CD14-positive monocyte (primary cell): Measurements from ENCODE around the gene ITGA6. TPM values are rescaled to one million over a fixed set of nuclear protein-coding genes. Genes with fewer than 3 reads are reported as not detected.

ENCODE experiments used
- DNase-seq, 3 donors: peaks; one replicate each; pipeline ENCODE4 v3.0.0-alpha.2; 2011 to 2022
- H2AFZ ChIP-seq: 2 replicates; pipeline ENCODE4 v1.6.0; 2012; ENCODE audit warnings: mild to moderate bottlenecking, low read depth, low read length, inconsistent platforms; ENCODE audit not compliant: insufficient read depth, poor library complexity, severe bottlenecking
- H3K27ac ChIP-seq, 2 donors: 1 replicate in 1 of 2; 2 replicates in 1 of 2; pipeline ENCODE4 v1.5.1; 2012 to 2013; ENCODE audit warnings: low read length in 2 of 2, control low read depth in 1 of 2, inconsistent platforms in 1 of 2, low read depth in 1 of 2, mild to moderate bottlenecking in 1 of 2
- H3K27me3 ChIP-seq, 2 donors: one replicate each; pipeline versions ENCODE4 v1.6.0 to v1.6.1; 2011 to 2013; ENCODE audit warnings: low read length in 2 of 2; ENCODE audit not compliant: control insufficient read depth in 2 of 2, insufficient read depth in 2 of 2
- H3K36me3 ChIP-seq, 2 donors: replicated peaks in 1 of 2; 1 replicate in 1 of 2; 2 replicates in 1 of 2; pipeline versions ENCODE4 v1.5.1 to v1.6.1; 2012 to 2013; ENCODE audit warnings: low read length in 2 of 2, control low read depth in 1 of 2, inconsistent platforms in 1 of 2, mild to moderate bottlenecking in 1 of 2; ENCODE audit not compliant: insufficient read depth in 2 of 2, control insufficient read depth in 1 of 2
- H3K4me1 ChIP-seq, 2 donors: 1 replicate in 1 of 2; 2 replicates in 1 of 2; pipeline versions ENCODE4 v1.5.1 to v1.6.1; 2012 to 2013; ENCODE audit warnings: low read length in 2 of 2, control low read depth in 1 of 2, inconsistent platforms in 1 of 2, mild to moderate bottlenecking in 1 of 2, moderate library complexity in 1 of 2; ENCODE audit not compliant: insufficient read depth in 2 of 2, control insufficient read depth in 1 of 2
- H3K4me2 ChIP-seq: replicated peaks from 2 replicates; pipeline ENCODE3; 2012; ENCODE audit warnings: low read length, moderate library complexity, mild to moderate bottlenecking; ENCODE audit not compliant: poor library complexity, severe bottlenecking; ENCODE audit errors: extremely low read depth
- H3K4me3 ChIP-seq, 3 experiments: fragments of 200-600 bp in 1 of 3; sonication (generic) in 1 of 3; replicated peaks in 1 of 3; 1 replicate in 2 of 3; 2 replicates in 1 of 3; pipeline ENCODE4 v1.5.1; 2011 to 2013; ENCODE audit warnings: low read length in 3 of 3, mild to moderate bottlenecking in 3 of 3, control low read depth in 2 of 3, low read depth in 2 of 3, inconsistent platforms in 1 of 3, moderate library complexity in 1 of 3
- H3K79me2 ChIP-seq: 2 replicates; pipeline ENCODE4 v1.6.0; 2012; ENCODE audit warnings: mild to moderate bottlenecking, control low read depth, inconsistent platforms, low read length, moderate library complexity; ENCODE audit not compliant: insufficient read depth
- H3K9ac ChIP-seq: 2 replicates; pipeline ENCODE4 v1.6.0; 2017; ENCODE audit warnings: low read length, mild to moderate bottlenecking; ENCODE audit not compliant: insufficient read depth, poor library complexity, severe bottlenecking
- H3K9me3 ChIP-seq, 2 donors: replicated peaks in 1 of 2; 1 replicate in 1 of 2; 2 replicates in 1 of 2; pipeline versions ENCODE4 v1.5.1 to v1.6.1; 2012 to 2013; ENCODE audit warnings: low read length in 2 of 2, control low read depth in 1 of 2; ENCODE audit not compliant: control insufficient read depth in 1 of 2, insufficient read depth in 1 of 2
- H4K20me1 ChIP-seq: 2 replicates; pipeline ENCODE4 v1.6.0; 2012; ENCODE audit warnings: mild to moderate bottlenecking, low read length, control low read depth, moderate library complexity; ENCODE audit not compliant: insufficient read depth
- H3K27ac Mint-ChIP-seq, 7 donors: one replicate each; pipeline ENCODE4 v1.8.0; 2020; ENCODE audit warnings: mild to moderate bottlenecking in 7 of 7, mixed read lengths in 7 of 7, moderate library complexity in 6 of 7, inconsistent platforms in 2 of 7
- H3K27me3 Mint-ChIP-seq, 3 donors: one replicate each; pipeline ENCODE4 v1.8.0; 2021 to 2022; ENCODE audit warnings: low read depth in 3 of 3, mild to moderate bottlenecking in 3 of 3, mixed read lengths in 3 of 3, moderate library complexity in 3 of 3, inconsistent platforms in 1 of 3
- H3K36me3 Mint-ChIP-seq, 2 donors: one replicate each; pipeline ENCODE4 v1.8.0; 2020; ENCODE audit warnings: mixed read lengths in 2 of 2, inconsistent platforms in 1 of 2, mild to moderate bottlenecking in 1 of 2
- H3K4me1 Mint-ChIP-seq: one replicate; pipeline ENCODE4 v1.8.0; 2020; ENCODE audit warnings: mild to moderate bottlenecking, mixed read lengths
- H3K4me3 Mint-ChIP-seq, 2 donors: one replicate each; pipeline ENCODE4 v1.8.0; 2020; ENCODE audit warnings: mild to moderate bottlenecking in 2 of 2, mixed read lengths in 2 of 2, moderate library complexity in 1 of 2
- H3K9me3 Mint-ChIP-seq, 7 donors: one replicate each; pipeline ENCODE4 v1.8.0; 2020 to 2022; ENCODE audit warnings: mixed read lengths in 7 of 7, mild to moderate bottlenecking in 6 of 7, moderate library complexity in 6 of 7, inconsistent platforms in 2 of 7
- WGBS: methylation state at CpG from one replicate; pipeline ENCODE4 v1.1.5; 2013; ENCODE audit warnings: missing lambda C conversion rate; ENCODE audit not compliant: insufficient coverage; 5-methylcytosine and 5-hydroxymethylcytosine counted together
- intact Hi-C, 2 donors: fragments of 100-400 bp; cut with micrococcal nuclease; formaldehyde crosslinking; loops; one replicate each; pipeline versions ENCODE4 v1.15.0 to v1.15.1; 2023
- polyA plus RNA-seq, 3 donors: library from polyadenylated mRNA; depleted of rRNA in 1 of 3; unstranded in 2 of 3; stranded (reverse) in 1 of 3; fragments of 300-500 nt in 2 of 3; fragments of >200 nt in 1 of 3; fragmentation: Illumina TruSeq in 2 of 3; gene quantifications; 1 replicate in 2 of 3; 2 replicates in 1 of 3; pipeline ENCODE4 v1.2.3, GENCODE V29; 2012 to 2021
- TF ChIP-seq, protein P1 (sequence below): fragments of 200-600 bp; IDR thresholded peaks from one replicate; pipeline ENCODE4 v1.8.0; 2022; ENCODE audit warnings: antibody characterized with exemption, mild to moderate bottlenecking

Gene ITGA6
- polyA plus RNA-seq, 3 donors = 0.01 to 0.36 (median 0.20) TPM

DNA sequence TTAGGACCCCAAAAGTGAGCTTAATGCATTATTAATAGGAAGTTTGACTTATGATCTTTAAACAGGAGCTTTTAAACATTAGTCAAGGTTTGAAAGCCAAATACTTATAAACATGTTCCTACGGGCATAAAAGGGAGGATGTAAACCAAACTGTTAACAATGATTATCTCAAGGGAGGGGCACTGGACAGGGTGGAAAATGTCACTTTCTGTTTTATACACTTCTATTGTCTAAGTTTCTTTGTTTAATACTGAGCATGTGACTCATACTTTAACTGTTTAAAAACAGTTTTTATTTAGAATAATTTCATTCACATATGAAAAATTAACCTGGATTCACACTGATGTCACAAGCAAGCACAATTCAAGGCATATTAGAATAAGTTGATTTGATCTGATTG, 18.3 kb upstream of the ITGA6 start:
- H3K9me3 Mint-ChIP-seq = no peaks in the 10 kb centered on the region
- H3K4me1 Mint-ChIP-seq = no peaks in the 10 kb centered on the region
- H3K27me3 Mint-ChIP-seq = peaks cover 2 to 5% (median 3%) of the 10 kb centered on the region in 3 donors
- Histone ChIP-seq H4K20me1 (no peaks in the 10 kb centered on the region), H2AFZ (no peak overlapping the region), H3K27ac (no peak overlapping the region), H3K4me3 (no peak overlapping the region), H3K9me3 (no peaks in the 10 kb centered on the region), H3K4me2 (no peak overlapping the region), H3K27me3 (no peaks in the 10 kb centered on the region), H3K79me2 (no peaks in the 10 kb centered on the region), H3K4me1 (no peaks in the 10 kb centered on the region), H3K36me3 (no peaks in the 10 kb centered on the region), H3K9ac (no peak overlapping the region)
- TF ChIP-seq, protein P1, sequence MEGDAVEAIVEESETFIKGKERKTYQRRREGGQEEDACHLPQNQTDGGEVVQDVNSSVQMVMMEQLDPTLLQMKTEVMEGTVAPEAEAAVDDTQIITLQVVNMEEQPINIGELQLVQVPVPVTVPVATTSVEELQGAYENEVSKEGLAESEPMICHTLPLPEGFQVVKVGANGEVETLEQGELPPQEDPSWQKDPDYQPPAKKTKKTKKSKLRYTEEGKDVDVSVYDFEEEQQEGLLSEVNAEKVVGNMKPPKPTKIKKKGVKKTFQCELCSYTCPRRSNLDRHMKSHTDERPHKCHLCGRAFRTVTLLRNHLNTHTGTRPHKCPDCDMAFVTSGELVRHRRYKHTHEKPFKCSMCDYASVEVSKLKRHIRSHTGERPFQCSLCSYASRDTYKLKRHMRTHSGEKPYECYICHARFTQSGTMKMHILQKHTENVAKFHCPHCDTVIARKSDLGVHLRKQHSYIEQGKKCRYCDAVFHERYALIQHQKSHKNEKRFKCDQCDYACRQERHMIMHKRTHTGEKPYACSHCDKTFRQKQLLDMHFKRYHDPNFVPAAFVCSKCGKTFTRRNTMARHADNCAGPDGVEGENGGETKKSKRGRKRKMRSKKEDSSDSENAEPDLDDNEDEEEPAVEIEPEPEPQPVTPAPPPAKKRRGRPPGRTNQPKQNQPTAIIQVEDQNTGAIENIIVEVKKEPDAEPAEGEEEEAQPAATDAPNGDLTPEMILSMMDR = no peak
- WGBS = no CpG with 5 or more reads among the region's 1 CpG
- no peaks in the 10 kb centered on the region for H3K36me3 Mint-ChIP-seq
- no peak overlapping the region for H3K4me3 Mint-ChIP-seq
- intact Hi-C loops = no loop called here
- no peak for DNase-seq
- H3K27ac Mint-ChIP-seq = no peak overlapping the region

DNA sequence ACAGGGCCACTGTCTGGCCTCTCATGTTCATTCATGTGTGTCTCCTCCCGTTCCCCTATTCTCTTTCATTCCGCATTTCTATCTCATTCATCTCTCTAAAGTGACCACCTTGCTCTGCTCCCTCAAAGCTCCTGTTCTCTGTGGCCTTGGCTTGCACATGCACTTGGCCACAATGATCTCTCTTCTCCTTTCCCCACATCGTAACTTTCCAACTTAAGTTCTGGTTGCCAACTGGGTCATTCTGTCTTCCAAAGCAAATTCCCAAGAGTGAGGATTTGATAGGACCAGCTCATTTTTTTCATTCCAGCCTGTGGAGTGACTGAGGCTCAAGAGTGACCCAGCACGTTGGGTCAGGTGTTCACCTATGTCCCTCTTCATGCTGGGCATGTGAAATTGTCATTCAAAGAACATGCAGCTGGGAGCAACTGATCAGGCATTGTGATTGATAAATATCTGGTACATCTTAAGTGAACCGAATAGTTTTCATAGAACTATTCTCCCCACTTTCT, 14.3 kb upstream of the ITGA6 start:
- DNase-seq = no peak
- Mint-ChIP-seq H3K27ac (no peak overlapping the region), H3K9me3 (peaks cover 0 to 6% (median 0%) of the 10 kb centered on the region in 7 donors), H3K27me3 (peaks cover 2 to 5% (median 3%) of the 10 kb centered on the region in 3 donors), H3K4me3 (no peak overlapping the region), H3K4me1 (peaks cover 13% of the 10 kb centered on the region), H3K36me3 (no peaks in the 10 kb centered on the region)
- Histone ChIP-seq H3K4me2 (no peak overlapping the region), H3K27ac (no peak overlapping the region), H3K4me1 (peaks cover 0 to 4% of the 10 kb centered on the region in 2 donors), H3K79me2 (no peaks in the 10 kb centered on the region), H3K9me3 (no peaks in the 10 kb centered on the region), H4K20me1 (no peaks in the 10 kb centered on the region), H3K27me3 (no peaks in the 10 kb centered on the region), H2AFZ (no peak overlapping the region), H3K36me3 (no peaks in the 10 kb centered on the region), H3K4me3 (no peak overlapping the region), H3K9ac (no peak overlapping the region)
- 75% methylated on average over 3 of the region's 5 CpGs for WGBS
- intact Hi-C loops = no loop called here
- TF ChIP-seq, protein P1 = no peak
